Stimulated activated naive CD8-positive, alpha-beta T cell treated with anti-CD3 and anti-CD28 coated beads, Interleukin-15, Interleukin-2, amounts not matched to agents 100 U/mL and 50 U/mL, for 24 hours (primary cell): Measurements from ENCODE around the gene PACRG.

Experiments used
- ATAC-seq: fragments of 150-1000 bp; cut with Tn5 transposase; one replicate; pipeline ENCODE4 v1.10.0; 2021
- DNase-seq: peaks from one replicate; pipeline ENCODE4 v3.0.0; 2021

PACRG gene

DNA sequence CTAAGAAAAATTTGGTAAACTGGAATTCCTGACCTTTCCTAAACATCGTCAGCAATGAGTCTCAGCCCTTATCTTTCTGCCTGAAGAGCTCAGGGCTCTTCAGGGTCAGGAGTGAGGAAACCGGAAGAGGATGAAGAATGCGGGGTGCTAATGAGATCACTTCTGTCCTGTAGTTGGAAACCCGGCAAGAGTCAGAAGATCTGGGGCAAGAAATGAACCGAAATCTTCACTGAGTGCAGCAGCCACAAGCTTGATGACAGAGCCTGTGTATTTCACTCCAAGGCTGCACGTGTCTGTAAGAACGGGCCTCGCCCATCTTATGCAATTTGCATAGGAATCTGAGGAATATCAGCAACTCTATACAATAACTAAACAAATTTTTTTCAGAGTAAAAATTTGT, 626.3 kb downstream of the PACRG start:
- ATAC-seq: no peak
- DNase-seq: no peak

DNA sequence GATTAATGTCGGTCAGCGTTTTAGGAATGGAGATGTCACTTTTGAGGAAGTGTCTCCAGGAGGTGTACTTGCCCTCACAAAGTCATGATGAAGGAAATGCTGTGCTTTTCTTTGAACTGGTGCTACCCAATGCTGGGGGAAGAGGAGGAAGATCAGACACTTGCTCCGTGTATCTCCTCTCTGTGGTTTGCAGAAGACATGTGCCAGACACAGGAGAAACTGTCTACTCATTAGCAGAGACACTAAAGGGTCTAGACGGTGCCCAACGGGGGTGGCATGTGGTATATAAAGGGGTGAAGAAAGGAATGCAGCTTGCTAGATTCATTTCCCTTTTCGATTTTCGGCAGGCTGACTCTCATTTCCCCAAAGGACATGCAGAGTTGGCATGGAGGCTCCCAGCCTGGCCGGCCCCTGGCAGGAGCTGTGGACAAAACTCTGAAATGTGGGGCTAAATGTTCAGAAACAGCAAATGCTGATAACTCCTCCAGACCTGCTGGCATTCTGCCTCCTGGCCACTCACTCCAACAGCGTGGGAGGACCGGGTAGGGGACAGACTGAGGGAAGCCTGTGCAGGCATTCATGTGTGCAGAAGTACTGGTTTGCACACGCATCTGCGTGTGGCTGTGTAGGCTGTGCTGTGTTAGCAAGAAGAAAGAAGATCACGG, 627.1 kb downstream of the PACRG start:
- no peak for DNase-seq

DNA sequence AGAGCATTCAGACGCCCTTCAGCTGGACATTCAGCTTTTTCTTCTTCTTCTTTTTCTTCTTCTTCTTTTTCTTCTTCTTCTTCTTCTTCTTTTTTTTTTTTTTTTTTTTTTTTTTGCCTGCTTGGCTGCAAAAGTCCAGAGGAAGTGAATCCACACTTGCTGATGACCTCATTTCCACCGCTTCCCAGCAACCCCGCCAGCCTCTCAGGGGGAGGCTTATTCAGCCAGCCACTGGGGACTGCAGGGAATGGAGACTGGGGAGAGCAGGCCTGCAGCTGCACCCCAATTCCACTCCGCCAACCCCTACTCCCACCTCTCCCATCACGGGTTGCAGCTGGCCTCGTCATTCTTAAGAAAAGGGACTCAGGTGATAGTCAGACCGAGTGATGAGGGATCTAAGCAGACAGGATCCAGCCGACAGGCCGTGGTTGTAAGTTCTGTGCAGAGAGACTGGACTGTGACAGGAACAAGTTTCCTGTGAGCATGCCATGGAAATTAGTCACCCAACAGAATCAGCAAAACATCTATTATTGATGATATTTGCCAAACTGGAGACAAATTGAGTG, 627.7 kb downstream of the PACRG start:
- DNase-seq (no peak), ATAC-seq (no peak)

More for the DNA sequence above, 627.1 kb downstream of the PACRG start:
- no peak for ATAC-seq

DNA sequence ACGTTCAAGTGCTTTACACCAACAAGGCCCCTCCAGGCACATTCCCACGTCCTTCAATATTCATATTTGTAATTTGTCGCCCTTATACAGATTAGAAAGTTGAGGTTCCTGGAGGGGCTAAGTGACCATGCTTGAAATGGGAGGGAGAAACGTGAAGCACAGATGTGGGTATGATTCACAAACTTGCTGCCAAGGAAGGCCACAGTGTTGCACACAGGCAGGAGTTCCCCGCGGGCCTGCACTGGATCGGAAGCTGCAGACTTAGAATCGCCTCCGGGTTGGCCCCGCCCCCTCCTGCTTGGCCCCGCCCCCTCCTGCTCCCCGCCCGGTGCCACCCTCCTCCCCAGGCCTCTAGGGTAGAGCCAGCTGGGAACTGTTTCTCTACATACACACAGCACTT, 628.5 kb downstream of the PACRG start:
- no peak for ATAC-seq

DNA sequence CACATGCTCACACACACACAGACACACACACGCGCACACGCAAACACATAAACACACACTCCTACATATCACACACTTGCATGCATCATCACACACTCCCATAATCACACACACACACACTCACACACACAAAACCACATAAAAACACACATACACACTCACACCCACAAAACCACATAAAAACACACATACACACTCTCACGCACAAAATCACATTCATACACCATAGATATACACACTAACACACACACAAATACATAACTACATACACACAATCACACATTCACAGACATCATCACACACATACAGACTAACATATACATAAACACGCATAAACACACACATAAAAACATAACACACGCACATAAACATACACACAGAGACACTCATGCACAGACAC, 629.0 kb downstream of the PACRG start:
- ATAC-seq (no peak), DNase-seq (no peak)

More for the DNA sequence above, 628.5 kb downstream of the PACRG start:
- no peak for DNase-seq

DNA sequence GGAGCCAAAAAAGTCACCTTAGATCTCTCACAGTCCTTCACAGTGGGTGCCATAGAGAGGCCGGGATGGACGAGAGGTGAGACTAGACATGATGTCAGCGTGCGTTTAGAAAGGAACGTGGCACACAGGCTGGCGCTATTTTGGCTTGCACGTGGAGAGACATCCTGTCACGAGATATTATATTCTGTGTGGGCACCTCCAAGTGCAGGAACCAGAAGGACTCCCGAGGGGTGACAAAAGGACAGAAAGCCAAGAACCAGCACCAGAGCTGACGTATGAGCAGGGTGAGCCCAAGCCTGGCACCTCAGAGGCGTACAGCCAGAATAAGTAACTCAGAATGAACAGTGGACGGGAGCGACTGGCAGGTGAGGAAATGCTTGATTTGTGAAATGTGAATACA, 636.9 kb downstream of the PACRG start:
- no peak for ATAC-seq
- no peak for DNase-seq
